GM12878 (cell line): ENCODE measurements around the gene DAD1. TPM values are rescaled to one million over a fixed set of nuclear protein-coding genes. Genes with fewer than 3 reads are reported as not detected.

Experiments used
- ASH2L ChIP-seq: fragments of 300-600, 200-600 bp; sonication (generic); IDR thresholded peaks from 2 replicates; pipeline ENCODE4 v1.6.1; 2017; ENCODE audit warnings: low read depth, mild to moderate bottlenecking, borderline replicate concordance
- CEBPB ChIP-seq, 2 experiments: fragments of 150-350 bp in 1 of 2; IDR thresholded peaks; 2 replicates each; pipeline ENCODE4 v1.6.1; 2012 to 2014; ENCODE audit warnings: low read depth in 2 of 2, low read length in 2 of 2, borderline replicate concordance in 1 of 2, inconsistent platforms in 1 of 2
- CHD1 ChIP-seq: IDR thresholded peaks from 2 replicates; pipeline ENCODE4 v1.6.1; 2012; ENCODE audit warnings: low read depth, low read length, improper control_type of control experiment
- NR2C1 ChIP-seq: fragments of 450-650 bp; IDR thresholded peaks from 2 replicates; pipeline ENCODE4 v1.6.1; 2017; ENCODE audit warnings: antibody characterized with exemption, mild to moderate bottlenecking, moderate library complexity
- RUNX3 ChIP-seq: IDR thresholded peaks from 2 replicates; pipeline ENCODE4 v1.6.1; 2012; ENCODE audit warnings: low read length, inconsistent platforms
- STAT3 ChIP-seq: IDR thresholded peaks from 2 replicates; pipeline ENCODE4 v1.6.1; 2011; ENCODE audit warnings: low read depth, low read length, improper control_type of control experiment
- WRNIP1 ChIP-seq: IDR thresholded peaks from 2 replicates; pipeline ENCODE4 v1.6.1; 2011; ENCODE audit warnings: low read depth, low read length, improper control_type of control experiment, borderline replicate concordance
- ZNF207 ChIP-seq: fragments of 450-650 bp; IDR thresholded peaks from 2 replicates; pipeline ENCODE4 v1.6.1; 2014; ENCODE audit warnings: antibody characterized with exemption, mild to moderate bottlenecking, borderline replicate concordance
- ZNF687 ChIP-seq: fragments of 450-650 bp; IDR thresholded peaks from 2 replicates; pipeline ENCODE4 v1.6.1; 2017; ENCODE audit warnings: mild to moderate bottlenecking, moderate library complexity
- ZSCAN29 ChIP-seq: fragments of 450-650 bp; IDR thresholded peaks from 2 replicates; pipeline ENCODE4 v1.6.1; 2017; ENCODE audit warnings: mild to moderate bottlenecking, moderate library complexity
- polyA plus RNA-seq, 11 experiments: library from polyadenylated mRNA; depleted of rRNA in 4 of 11; unstranded in 6 of 11; stranded (reverse) in 5 of 11; fragments of >200 nt; fragmentation: Nextera tagmentation in 4 of 11; fragmentation: Illumina TruSeq in 1 of 11; extraction: Ambion mirVana in 4 of 11; extraction: Trizol in 1 of 11; gene quantifications; 1 replicate in 1 of 11; 2 replicates in 10 of 11; pipeline versions ENCODE4 v1.2.1 to v1.2.3, GENCODE V29; 2011 to 2016; ENCODE audit warnings: inconsistent platforms in 2 of 11, missing spikeins in 2 of 11, low read depth in 1 of 11
- total RNA-seq, 4 experiments: library from RNA; depleted of rRNA in 3 of 4; stranded (reverse); fragments of >200 nt in 3 of 4; fragmentation: Illumina TruSeq in 1 of 4; extraction: Trizol in 1 of 4; gene quantifications; 2 replicates each; pipeline versions ENCODE4 v1.2.1 to v1.2.3, GENCODE V29; 2013 to 2021
- TF ChIP-seq, protein P1 (sequence below): fragments of 150-350 bp; IDR thresholded peaks from 2 replicates; pipeline ENCODE4 v1.6.1; 2014; ENCODE audit warnings: mild to moderate bottlenecking, low read depth, low read length
- TF ChIP-seq, protein P2 (sequence below): fragments of 150-350 bp; IDR thresholded peaks from 2 replicates; pipeline ENCODE4 v1.6.1; 2016; ENCODE audit warnings: low read depth, low read length
- TF ChIP-seq, protein P3 (sequence below): fragments of 450-650 bp; formaldehyde crosslinking; IDR thresholded peaks from 2 replicates; pipeline ENCODE4 v1.5.0; 2022; ENCODE audit warnings: mild to moderate bottlenecking, missing genetic modification characterization

DAD1 gene
- total and polyA plus RNA-seq, 10 of the 15 experiments (the other 5 are each of a cell fraction or from before 2014, with no cell fraction given), result 161 to 920 (median 319) TPM

DNA sequence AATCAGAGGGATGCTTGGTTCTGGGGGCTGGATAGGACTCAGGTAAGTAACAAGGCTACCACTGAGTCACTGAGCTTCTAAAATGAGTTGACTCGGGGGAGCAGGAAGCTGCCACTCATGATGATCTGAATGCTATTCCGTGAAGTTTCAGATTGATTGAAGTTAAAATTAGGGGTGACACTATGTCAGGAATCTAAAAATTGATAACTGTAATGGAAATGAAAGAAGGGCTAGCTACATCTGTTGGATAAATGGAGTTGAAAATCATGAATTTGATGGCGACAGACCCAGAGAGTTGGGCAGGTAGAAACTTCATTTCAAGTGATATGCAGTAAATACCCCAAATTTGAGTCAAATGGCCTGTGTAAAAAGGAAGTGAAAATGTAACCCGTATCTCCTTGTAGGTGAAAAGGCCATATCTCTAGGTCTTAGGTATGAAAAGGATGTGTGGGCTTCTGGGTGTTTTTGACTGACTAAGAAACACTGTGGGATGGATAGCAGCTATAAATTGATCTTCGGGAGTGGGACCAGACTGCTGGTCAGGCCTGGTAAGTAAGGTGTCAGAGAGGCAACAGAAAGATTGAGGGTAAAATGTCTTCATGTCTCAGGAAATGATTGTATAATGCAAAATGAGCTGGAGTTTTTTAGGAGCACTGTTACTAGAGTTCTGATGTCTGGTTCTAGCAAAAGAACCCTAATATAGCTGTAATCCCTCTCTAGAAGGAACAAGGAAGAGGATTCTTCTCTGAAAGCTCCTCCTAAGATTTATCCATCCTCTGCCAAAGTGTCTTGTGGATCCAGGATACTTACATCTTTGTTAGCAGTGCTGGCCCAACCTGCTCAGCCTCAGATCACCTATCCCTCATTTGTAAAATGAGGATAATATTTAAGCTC, 57.3 kb downstream of the DAD1 start (continued):
- TF ChIP-seq ZNF687 (peak; percentile 97), STAT3 (no peak), WRNIP1 (no peak), RUNX3 (peak; percentile 86), ZSCAN29 (no peak), ZNF207 (no peak), CHD1 (peak; percentile 75; the same call in 1 of the 2 replicates), ASH2L (0 out of 2 replicates have a peak, but pooled peaks have one; percentile 10), NR2C1 (no peak), CEBPB (IDR thresholded peaks at IDR 0.05; ENCODE audit: borderline replicate concordance in 1 of 2, low read depth in 2 of 2, low read length in 2 of 2) (peak in 1 of 2 experiments; percentile 73; a peak in 1 of 4 replicates)
- TF ChIP-seq, protein P1, sequence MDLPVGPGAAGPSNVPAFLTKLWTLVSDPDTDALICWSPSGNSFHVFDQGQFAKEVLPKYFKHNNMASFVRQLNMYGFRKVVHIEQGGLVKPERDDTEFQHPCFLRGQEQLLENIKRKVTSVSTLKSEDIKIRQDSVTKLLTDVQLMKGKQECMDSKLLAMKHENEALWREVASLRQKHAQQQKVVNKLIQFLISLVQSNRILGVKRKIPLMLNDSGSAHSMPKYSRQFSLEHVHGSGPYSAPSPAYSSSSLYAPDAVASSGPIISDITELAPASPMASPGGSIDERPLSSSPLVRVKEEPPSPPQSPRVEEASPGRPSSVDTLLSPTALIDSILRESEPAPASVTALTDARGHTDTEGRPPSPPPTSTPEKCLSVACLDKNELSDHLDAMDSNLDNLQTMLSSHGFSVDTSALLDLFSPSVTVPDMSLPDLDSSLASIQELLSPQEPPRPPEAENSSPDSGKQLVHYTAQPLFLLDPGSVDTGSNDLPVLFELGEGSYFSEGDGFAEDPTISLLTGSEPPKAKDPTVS, result no peak
- TF ChIP-seq, protein P2, sequence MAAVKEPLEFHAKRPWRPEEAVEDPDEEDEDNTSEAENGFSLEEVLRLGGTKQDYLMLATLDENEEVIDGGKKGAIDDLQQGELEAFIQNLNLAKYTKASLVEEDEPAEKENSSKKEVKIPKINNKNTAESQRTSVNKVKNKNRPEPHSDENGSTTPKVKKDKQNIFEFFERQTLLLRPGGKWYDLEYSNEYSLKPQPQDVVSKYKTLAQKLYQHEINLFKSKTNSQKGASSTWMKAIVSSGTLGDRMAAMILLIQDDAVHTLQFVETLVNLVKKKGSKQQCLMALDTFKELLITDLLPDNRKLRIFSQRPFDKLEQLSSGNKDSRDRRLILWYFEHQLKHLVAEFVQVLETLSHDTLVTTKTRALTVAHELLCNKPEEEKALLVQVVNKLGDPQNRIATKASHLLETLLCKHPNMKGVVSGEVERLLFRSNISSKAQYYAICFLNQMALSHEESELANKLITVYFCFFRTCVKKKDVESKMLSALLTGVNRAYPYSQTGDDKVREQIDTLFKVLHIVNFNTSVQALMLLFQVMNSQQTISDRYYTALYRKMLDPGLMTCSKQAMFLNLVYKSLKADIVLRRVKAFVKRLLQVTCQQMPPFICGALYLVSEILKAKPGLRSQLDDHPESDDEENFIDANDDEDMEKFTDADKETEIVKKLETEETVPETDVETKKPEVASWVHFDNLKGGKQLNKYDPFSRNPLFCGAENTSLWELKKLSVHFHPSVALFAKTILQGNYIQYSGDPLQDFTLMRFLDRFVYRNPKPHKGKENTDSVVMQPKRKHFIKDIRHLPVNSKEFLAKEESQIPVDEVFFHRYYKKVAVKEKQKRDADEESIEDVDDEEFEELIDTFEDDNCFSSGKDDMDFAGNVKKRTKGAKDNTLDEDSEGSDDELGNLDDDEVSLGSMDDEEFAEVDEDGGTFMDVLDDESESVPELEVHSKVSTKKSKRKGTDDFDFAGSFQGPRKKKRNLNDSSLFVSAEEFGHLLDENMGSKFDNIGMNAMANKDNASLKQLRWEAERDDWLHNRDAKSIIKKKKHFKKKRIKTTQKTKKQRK, result no peak
- TF ChIP-seq, protein P3, sequence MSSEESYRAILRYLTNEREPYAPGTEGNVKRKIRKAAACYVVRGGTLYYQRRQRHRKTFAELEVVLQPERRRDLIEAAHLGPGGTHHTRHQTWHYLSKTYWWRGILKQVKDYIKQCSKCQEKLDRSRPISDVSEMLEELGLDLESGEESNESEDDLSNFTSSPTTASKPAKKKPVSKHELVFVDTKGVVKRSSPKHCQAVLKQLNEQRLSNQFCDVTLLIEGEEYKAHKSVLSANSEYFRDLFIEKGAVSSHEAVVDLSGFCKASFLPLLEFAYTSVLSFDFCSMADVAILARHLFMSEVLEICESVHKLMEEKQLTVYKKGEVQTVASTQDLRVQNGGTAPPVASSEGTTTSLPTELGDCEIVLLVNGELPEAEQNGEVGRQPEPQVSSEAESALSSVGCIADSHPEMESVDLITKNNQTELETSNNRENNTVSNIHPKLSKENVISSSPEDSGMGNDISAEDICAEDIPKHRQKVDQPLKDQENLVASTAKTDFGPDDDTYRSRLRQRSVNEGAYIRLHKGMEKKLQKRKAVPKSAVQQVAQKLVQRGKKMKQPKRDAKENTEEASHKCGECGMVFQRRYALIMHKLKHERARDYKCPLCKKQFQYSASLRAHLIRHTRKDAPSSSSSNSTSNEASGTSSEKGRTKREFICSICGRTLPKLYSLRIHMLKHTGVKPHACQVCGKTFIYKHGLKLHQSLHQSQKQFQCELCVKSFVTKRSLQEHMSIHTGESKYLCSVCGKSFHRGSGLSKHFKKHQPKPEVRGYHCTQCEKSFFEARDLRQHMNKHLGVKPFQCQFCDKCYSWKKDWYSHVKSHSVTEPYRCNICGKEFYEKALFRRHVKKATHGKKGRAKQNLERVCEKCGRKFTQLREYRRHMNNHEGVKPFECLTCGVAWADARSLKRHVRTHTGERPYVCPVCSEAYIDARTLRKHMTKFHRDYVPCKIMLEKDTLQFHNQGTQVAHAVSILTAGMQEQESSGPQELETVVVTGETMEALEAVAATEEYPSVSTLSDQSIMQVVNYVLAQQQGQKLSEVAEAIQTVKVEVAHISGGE (CRISPR knock-in tag), result no peak; the same call in 1 of the 2 replicates
